DOHH2 (cell line): ENCODE results near the gene TREML2.

Experiments
- H3F3A ChIP-seq: fragments of 200-600 bp; sonication (generic), shearing (Covaris generic); 2 replicates; pipeline ENCODE4 v1.6.0; 2016; ENCODE audit warnings: antibody characterized with exemption, mild to moderate bottlenecking; ENCODE audit not compliant: control insufficient read depth, insufficient read depth
- H3K27ac ChIP-seq: fragments of 200-600 bp; sonication (generic); 2 replicates; pipeline ENCODE4 v1.5.1; 2014; ENCODE audit warnings: low read depth, mild to moderate bottlenecking, low read length, moderate library complexity
- H3K27me3 ChIP-seq: fragments of 200-600 bp; sonication (generic); 2 replicates; pipeline ENCODE4 v1.6.1; 2014; ENCODE audit warnings: mild to moderate bottlenecking, low read length, mixed read lengths; ENCODE audit not compliant: control insufficient read depth
- H3K36me3 ChIP-seq: fragments of 200-600 bp; sonication (generic); 2 replicates; pipeline ENCODE4 v1.6.1; 2014; ENCODE audit warnings: mild to moderate bottlenecking, low read length, moderate library complexity, mixed read lengths; ENCODE audit not compliant: control insufficient read depth
- H3K4me1 ChIP-seq: fragments of 200-600 bp; sonication (generic); 2 replicates; pipeline ENCODE4 v1.6.1; 2014; ENCODE audit warnings: mild to moderate bottlenecking, low read length, mixed read lengths; ENCODE audit not compliant: control insufficient read depth
- H3K4me2 ChIP-seq: fragments of 200-600 bp; sonication (generic); 2 replicates; pipeline ENCODE4 v1.6.0; 2014; ENCODE audit warnings: mild to moderate bottlenecking, low read length, moderate library complexity
- H3K4me3 ChIP-seq: fragments of 200-600 bp; sonication (generic); 2 replicates; pipeline ENCODE4 v1.5.1; 2014; ENCODE audit warnings: mild to moderate bottlenecking, low read length, mixed read lengths
- H3K79me2 ChIP-seq: fragments of 200-600 bp; sonication (generic); 2 replicates; pipeline ENCODE4 v1.6.1; 2014; ENCODE audit warnings: mild to moderate bottlenecking, low read length, mixed read lengths; ENCODE audit not compliant: control insufficient read depth
- H3K9me2 ChIP-seq: fragments of 200-600 bp; sonication (generic); replicated peaks from 2 replicates; pipeline ENCODE4 v1.6.1; 2014; ENCODE audit warnings: mild to moderate bottlenecking, low read length, mixed read lengths; ENCODE audit not compliant: control insufficient read depth
- H3K9me3 ChIP-seq: fragments of 200-600 bp; sonication (generic); 2 replicates; pipeline ENCODE4 v1.6.1; 2014; ENCODE audit warnings: antibody characterized with exemption, low read length, mixed read lengths; ENCODE audit not compliant: control insufficient read depth, insufficient read depth
- H4K20me1 ChIP-seq: fragments of 200-600 bp; sonication (generic); 2 replicates; pipeline ENCODE4 v1.6.0; 2014; ENCODE audit warnings: low read depth, mild to moderate bottlenecking, antibody characterized with exemption, low read length, moderate library complexity; ENCODE audit not compliant: control insufficient read depth, insufficient read depth
- EZH2phosphoT487 ChIP-seq: fragments of 200-600 bp; sonication (generic); IDR thresholded peaks from 2 replicates; pipeline ENCODE4 v1.6.1; 2017; ENCODE audit warnings: borderline replicate concordance, mild to moderate bottlenecking, antibody characterized with exemption, low read length, moderate library complexity, mixed read lengths
- TF ChIP-seq, protein P1 (sequence below): fragments of 200-600 bp; sonication (generic); IDR thresholded peaks from one replicate; pipeline ENCODE4 v1.5.1; 2014; ENCODE audit warnings: antibody characterized with exemption, mild to moderate bottlenecking, low read depth, low read length; ENCODE audit not compliant: poor library complexity, severe bottlenecking

Gene TREML2

DNA sequence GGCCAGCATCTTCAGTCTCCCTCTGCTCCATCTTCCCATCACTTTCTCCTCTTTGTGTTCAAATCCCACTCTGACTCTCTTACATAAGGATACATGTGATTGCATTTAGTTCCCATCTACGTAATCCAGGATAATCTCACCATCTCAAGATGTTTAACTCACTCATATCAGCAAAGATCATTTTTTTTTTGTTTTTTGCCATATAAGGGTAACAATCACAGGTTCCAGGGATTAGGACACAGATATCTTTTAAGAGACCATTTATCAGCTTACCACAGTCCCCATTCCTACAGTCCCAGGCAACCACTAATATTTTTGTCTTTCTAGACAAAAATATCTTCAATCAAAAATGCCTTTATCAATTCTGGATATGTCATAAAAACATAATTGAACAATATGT, 3.2 kb upstream of the TREML2 start:
- Histone ChIP-seq H3K9me2 (no peaks in the 10 kb centered on the region), H3K36me3 (no peaks in the 10 kb centered on the region), H3K27ac (no peak overlapping the region), H3K79me2 (no peaks in the 10 kb centered on the region), H3F3A (peaks cover 25% of the 10 kb centered on the region), H4K20me1 (no peaks in the 10 kb centered on the region), H3K4me2 (no peak overlapping the region), H3K27me3 (no peaks in the 10 kb centered on the region), H3K9me3 (no peaks in the 10 kb centered on the region), H3K4me3 (no peak overlapping the region), H3K4me1 (peaks cover 53% of the 10 kb centered on the region)
- TF ChIP-seq EZH2phosphoT487, result no peak
- TF ChIP-seq, protein P1, sequence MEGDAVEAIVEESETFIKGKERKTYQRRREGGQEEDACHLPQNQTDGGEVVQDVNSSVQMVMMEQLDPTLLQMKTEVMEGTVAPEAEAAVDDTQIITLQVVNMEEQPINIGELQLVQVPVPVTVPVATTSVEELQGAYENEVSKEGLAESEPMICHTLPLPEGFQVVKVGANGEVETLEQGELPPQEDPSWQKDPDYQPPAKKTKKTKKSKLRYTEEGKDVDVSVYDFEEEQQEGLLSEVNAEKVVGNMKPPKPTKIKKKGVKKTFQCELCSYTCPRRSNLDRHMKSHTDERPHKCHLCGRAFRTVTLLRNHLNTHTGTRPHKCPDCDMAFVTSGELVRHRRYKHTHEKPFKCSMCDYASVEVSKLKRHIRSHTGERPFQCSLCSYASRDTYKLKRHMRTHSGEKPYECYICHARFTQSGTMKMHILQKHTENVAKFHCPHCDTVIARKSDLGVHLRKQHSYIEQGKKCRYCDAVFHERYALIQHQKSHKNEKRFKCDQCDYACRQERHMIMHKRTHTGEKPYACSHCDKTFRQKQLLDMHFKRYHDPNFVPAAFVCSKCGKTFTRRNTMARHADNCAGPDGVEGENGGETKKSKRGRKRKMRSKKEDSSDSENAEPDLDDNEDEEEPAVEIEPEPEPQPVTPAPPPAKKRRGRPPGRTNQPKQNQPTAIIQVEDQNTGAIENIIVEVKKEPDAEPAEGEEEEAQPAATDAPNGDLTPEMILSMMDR, result no peak

DNA sequence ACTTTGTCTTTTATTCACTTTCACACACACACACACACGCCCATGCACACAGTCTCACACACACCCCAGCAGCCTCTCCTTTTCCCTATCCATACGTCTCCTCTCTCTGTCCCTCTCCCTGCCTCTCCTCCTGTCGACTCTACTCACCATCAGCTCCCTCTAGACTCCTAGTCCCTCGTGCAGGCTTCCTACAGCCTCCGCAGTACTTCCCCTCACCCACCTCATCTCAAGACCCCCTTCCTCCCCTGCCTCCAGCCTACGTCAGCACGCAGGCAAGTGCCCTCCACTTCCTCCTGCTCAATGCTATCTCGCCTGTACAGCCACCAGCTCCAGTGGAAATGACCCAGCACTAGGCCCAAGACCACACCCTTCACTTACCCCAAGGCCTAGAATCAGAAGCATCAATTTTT, 820 bp upstream of the TREML2 start:
- no peaks in the 10 kb centered on the region for H3K36me3 ChIP-seq
- H3K9me2 ChIP-seq, result no peaks in the 10 kb centered on the region
- no peaks in the 10 kb centered on the region for H3K9me3 ChIP-seq
- no peaks in the 10 kb centered on the region for H3K27me3 ChIP-seq
- H3F3A ChIP-seq, result peaks cover 25% of the 10 kb centered on the region
- H3K4me1 ChIP-seq, result peaks cover 43% of the 10 kb centered on the region
- no peaks in the 10 kb centered on the region for H3K79me2 ChIP-seq
- TF ChIP-seq, protein P1, result no peak
- no peak for TF ChIP-seq EZH2phosphoT487
- peak overlapping the region; percentile 54 for H3K4me3 ChIP-seq
- no peaks in the 10 kb centered on the region for H4K20me1 ChIP-seq
- H3K27ac ChIP-seq, result peak overlapping the region; percentile 92
- peak overlapping the region; percentile 84 for H3K4me2 ChIP-seq

- Histone ChIP-seq H3F3A (peaks cover 25% of the 10 kb centered on the region), H3K9me2 (no peaks in the 10 kb centered on the region), H4K20me1 (no peaks in the 10 kb centered on the region), H3K79me2 (no peaks in the 10 kb centered on the region), H3K36me3 (no peaks in the 10 kb centered on the region), H3K4me1 (peaks cover 43% of the 10 kb centered on the region), H3K9me3 (no peaks in the 10 kb centered on the region), H3K4me2 (peak overlapping the region; percentile 84), H3K27me3 (no peaks in the 10 kb centered on the region), H3K4me3 (peak overlapping the region; percentile 54), H3K27ac (peak overlapping the region; percentile 92)
- no peak for TF ChIP-seq EZH2phosphoT487
- TF ChIP-seq, protein P1, result no peak
Measured at GRCh38 chr6:41200296-41200900, 551 bp downstream of the TREML2 start.
